Measurements from ENCODE around the gene PBX3.
"Not testable (repeated sequence)": the region's sequence is repeated elsewhere in the genome, so short reads cannot be mapped to it uniquely, and the experiment has no call there.

Gene PBX3

GRCh38 chr9:125821078-125821477, 73.9 kb downstream of the PBX3 start:
- FAIRE-seq, result peak; percentile 66
- DNase-seq (ENCODE audit: low spot score), result no peak

- DNase-seq (ENCODE audit: low spot score), result no peak
- FAIRE-seq, result peak; percentile 41
Observed at GRCh38 chr9:125822160-125822559, 75.0 kb downstream of the PBX3 start.

- FAIRE-seq, result no peak
- no peak for DNase-seq (ENCODE audit: low spot score)
Observed at GRCh38 chr9:125822902-125823301, 75.7 kb downstream of the PBX3 start.

GRCh38 chr9:125823874-125824406, 76.8 kb downstream of the PBX3 start:
- peak; percentile 36 for DNase-seq (ENCODE audit: low spot score)
- FAIRE-seq, result not testable (repeated sequence)

- DNase-seq (ENCODE audit: low spot score) (no peak), FAIRE-seq (no peak)
Observed at GRCh38 chr9:125825762-125826161, 78.6 kb downstream of the PBX3 start.

- FAIRE-seq (peak; percentile 24), DNase-seq (ENCODE audit: low spot score) (no peak)
Observed at GRCh38 chr9:125826850-125827249, 79.7 kb downstream of the PBX3 start.

- no peak for DNase-seq (ENCODE audit: low spot score)
- no peak for FAIRE-seq
Observed at GRCh38 chr9:125829743-125830142, 82.6 kb downstream of the PBX3 start.

- no peak for FAIRE-seq
- no peak for DNase-seq (ENCODE audit: low spot score)
Observed at GRCh38 chr9:125831054-125831453, 83.9 kb downstream of the PBX3 start.

- no peak for FAIRE-seq
- DNase-seq (ENCODE audit: low spot score), result no peak
Observed at GRCh38 chr9:125831616-125832015, 84.4 kb downstream of the PBX3 start.

- no peak for FAIRE-seq
Observed at GRCh38 chr9:125835655-125836054, 88.5 kb downstream of the PBX3 start.

GRCh38 chr9:125839317-125839716, 92.1 kb downstream of the PBX3 start:
- FAIRE-seq (no peak), DNase-seq (ENCODE audit: low spot score) (no peak)

More at GRCh38 chr9:125835655-125836054, 88.5 kb downstream of the PBX3 start:
- DNase-seq (ENCODE audit: low spot score), result no peak

GRCh38 chr9:125841444-125841843, 94.3 kb downstream of the PBX3 start:
- DNase-seq (ENCODE audit: low spot score), result no peak
- no peak for FAIRE-seq

- FAIRE-seq, result no peak
- DNase-seq (ENCODE audit: low spot score), result no peak
Observed at GRCh38 chr9:125842242-125842641, 95.1 kb downstream of the PBX3 start.

GRCh38 chr9:125843646-125844045, 96.5 kb downstream of the PBX3 start:
- FAIRE-seq (no peak), DNase-seq (ENCODE audit: low spot score) (no peak)

GRCh38 chr9:125844611-125845010, 97.4 kb downstream of the PBX3 start:
- FAIRE-seq (no peak), DNase-seq (ENCODE audit: low spot score) (no peak)

GRCh38 chr9:125845271-125845808, 98.2 kb downstream of the PBX3 start:
- DNase-seq (ENCODE audit: low spot score) (no peak), FAIRE-seq (no peak)

GRCh38 chr9:125847735-125848134, 100.6 kb downstream of the PBX3 start:
- no peak for FAIRE-seq
- no peak for DNase-seq (ENCODE audit: low spot score)

GRCh38 chr9:125850106-125850632, 103.0 kb downstream of the PBX3 start:
- FAIRE-seq (peak; percentile 50), DNase-seq (ENCODE audit: low spot score) (no peak)

GRCh38 chr9:125850763-125851162, 103.6 kb downstream of the PBX3 start:
- no peak for DNase-seq (ENCODE audit: low spot score)

GRCh38 chr9:125851979-125852378, 104.8 kb downstream of the PBX3 start:
- no peak for DNase-seq (ENCODE audit: low spot score)
- no peak for FAIRE-seq

More at GRCh38 chr9:125850763-125851162, 103.6 kb downstream of the PBX3 start:
- FAIRE-seq, result no peak

GRCh38 chr9:125852386-125852785, 105.2 kb downstream of the PBX3 start:
- no peak for FAIRE-seq
- no peak for DNase-seq (ENCODE audit: low spot score)

- peak; percentile 39 for DNase-seq (ENCODE audit: low spot score)
- FAIRE-seq, result no peak
Observed at GRCh38 chr9:125854553-125855275, 107.5 kb downstream of the PBX3 start.

GRCh38 chr9:125856331-125856730, 109.2 kb downstream of the PBX3 start:
- DNase-seq (ENCODE audit: low spot score) (no peak), FAIRE-seq (no peak)
